Mesothelial cell of epicardium (in vitro differentiated cells): ENCODE results near the gene DDX17. TPM values are rescaled to one million over a fixed set of nuclear protein-coding genes. Genes with fewer than 3 reads are reported as not detected.
A peak's percentile ranks its signal among the peaks of the same experiment; 100 is the strongest.

Source experiments
- DNase-seq, 2 experiments: peaks; one replicate each; pipeline ENCODE4 v3.0.0; 2021; ENCODE audit warnings: low spot score in 2 of 2; ENCODE audit not compliant: unreplicated experiment in 2 of 2
- H3K27ac Mint-ChIP-seq: 2 replicates; pipeline ENCODE4 v1.8.0; 2021; ENCODE audit warnings: mixed read lengths
- H3K27me3 Mint-ChIP-seq: 2 replicates; pipeline ENCODE4 v1.8.0; 2021; ENCODE audit warnings: low read depth, mixed read lengths
- H3K36me3 Mint-ChIP-seq: 2 replicates; pipeline ENCODE4 v1.8.0; 2021; ENCODE audit warnings: mixed read lengths
- H3K4me1 Mint-ChIP-seq: 2 replicates; pipeline ENCODE4 v1.8.0; 2021; ENCODE audit warnings: mixed read lengths
- H3K4me3 Mint-ChIP-seq: 2 replicates; pipeline ENCODE4 v1.8.0; 2021; ENCODE audit warnings: mild to moderate bottlenecking, moderate library complexity, mixed read lengths
- H3K9me3 Mint-ChIP-seq: 2 replicates; pipeline ENCODE4 v1.8.0; 2021; ENCODE audit warnings: mixed read lengths
- total RNA-seq: library from RNA; stranded (reverse); gene quantifications from 3 replicates; pipeline ENCODE4 v1.2.1, GENCODE V29; 2021
- TF ChIP-seq, protein P1 (sequence below): fragments of 200-600 bp; sonication (generic); IDR thresholded peaks from one replicate; pipeline ENCODE4 v1.5.0; 2021; ENCODE audit warnings: antibody characterized with exemption; ENCODE audit not compliant: unreplicated experiment

Gene DDX17
- total RNA-seq, 1 donor from 2014 or later: 717 TPM

DNA sequence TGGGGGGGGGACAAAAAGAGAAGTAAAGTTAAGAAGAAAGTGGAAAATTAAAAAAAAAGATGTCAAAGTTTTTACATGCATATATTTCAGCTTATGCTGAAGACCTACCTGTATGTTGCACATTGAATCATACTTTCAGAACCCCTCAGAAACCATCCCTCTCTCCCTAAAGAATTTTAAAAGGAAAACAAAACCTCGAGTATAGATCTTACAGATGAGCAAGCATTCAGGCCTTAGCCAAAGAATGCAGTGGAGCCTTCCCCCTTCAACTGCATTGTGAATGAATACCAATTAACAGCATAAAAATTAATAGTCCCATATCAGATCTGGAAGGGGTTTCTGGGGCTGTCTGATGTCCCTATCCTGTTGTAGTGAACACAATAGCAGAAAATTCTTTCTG is 21.9 kb downstream of the DDX17 start:
- H3K36me3 Mint-ChIP-seq: peaks cover 51% of the 10 kb centered on the region
- no peak for DNase-seq
- no peaks in the 10 kb centered on the region for H3K9me3 Mint-ChIP-seq
- H3K27ac Mint-ChIP-seq: peak overlapping the region; percentile 61
- H3K27me3 Mint-ChIP-seq: no peaks in the 10 kb centered on the region
- H3K4me1 Mint-ChIP-seq: no peaks in the 10 kb centered on the region
- H3K4me3 Mint-ChIP-seq: no peak overlapping the region
- TF ChIP-seq, protein P1, sequence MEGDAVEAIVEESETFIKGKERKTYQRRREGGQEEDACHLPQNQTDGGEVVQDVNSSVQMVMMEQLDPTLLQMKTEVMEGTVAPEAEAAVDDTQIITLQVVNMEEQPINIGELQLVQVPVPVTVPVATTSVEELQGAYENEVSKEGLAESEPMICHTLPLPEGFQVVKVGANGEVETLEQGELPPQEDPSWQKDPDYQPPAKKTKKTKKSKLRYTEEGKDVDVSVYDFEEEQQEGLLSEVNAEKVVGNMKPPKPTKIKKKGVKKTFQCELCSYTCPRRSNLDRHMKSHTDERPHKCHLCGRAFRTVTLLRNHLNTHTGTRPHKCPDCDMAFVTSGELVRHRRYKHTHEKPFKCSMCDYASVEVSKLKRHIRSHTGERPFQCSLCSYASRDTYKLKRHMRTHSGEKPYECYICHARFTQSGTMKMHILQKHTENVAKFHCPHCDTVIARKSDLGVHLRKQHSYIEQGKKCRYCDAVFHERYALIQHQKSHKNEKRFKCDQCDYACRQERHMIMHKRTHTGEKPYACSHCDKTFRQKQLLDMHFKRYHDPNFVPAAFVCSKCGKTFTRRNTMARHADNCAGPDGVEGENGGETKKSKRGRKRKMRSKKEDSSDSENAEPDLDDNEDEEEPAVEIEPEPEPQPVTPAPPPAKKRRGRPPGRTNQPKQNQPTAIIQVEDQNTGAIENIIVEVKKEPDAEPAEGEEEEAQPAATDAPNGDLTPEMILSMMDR: no peak

DNA sequence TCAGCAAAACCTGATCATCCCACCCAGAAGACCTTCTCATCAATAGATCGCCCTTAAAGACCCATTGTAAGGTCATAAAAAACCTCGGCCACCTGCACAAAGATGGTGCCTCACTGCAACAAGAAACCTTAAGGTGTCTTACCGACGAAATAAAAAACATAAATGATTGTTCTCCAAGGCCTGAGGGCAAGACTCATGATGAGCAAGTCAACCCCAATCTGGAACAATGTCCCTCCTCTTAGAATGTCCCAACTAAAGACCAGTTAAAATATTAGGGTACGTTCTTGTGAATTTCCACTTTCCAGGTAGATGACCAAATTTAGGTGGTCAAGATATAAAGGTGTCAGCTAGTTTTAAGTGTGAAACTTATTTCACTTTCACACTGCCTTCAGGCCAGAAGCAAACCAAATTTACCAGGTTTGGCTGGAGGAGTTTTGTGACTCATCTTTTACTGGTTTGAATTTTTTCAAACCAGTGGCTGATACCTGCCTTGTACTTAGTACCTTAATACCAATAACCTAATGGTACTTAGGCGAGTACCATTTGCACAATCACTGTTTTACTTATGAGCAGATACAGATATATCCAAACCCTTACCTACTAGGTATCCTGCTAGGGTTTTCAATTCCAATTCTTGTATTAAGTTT is 23.3 kb downstream of the DDX17 start:
- H3K27me3 Mint-ChIP-seq: no peaks in the 10 kb centered on the region
- no peak overlapping the region for H3K27ac Mint-ChIP-seq
- H3K36me3 Mint-ChIP-seq: peaks cover 47% of the 10 kb centered on the region
- H3K4me3 Mint-ChIP-seq: no peak overlapping the region
- H3K4me1 Mint-ChIP-seq: no peaks in the 10 kb centered on the region
- DNase-seq: no peak
- TF ChIP-seq, protein P1: no peak
- no peaks in the 10 kb centered on the region for H3K9me3 Mint-ChIP-seq

GRCh38 chr22:38481871-38482332 is 24.2 kb downstream of the DDX17 start:
- H3K4me3 Mint-ChIP-seq: no peak overlapping the region
- H3K4me1 Mint-ChIP-seq: no peaks in the 10 kb centered on the region
- H3K27me3 Mint-ChIP-seq: no peaks in the 10 kb centered on the region
- no peak overlapping the region for H3K27ac Mint-ChIP-seq
- H3K36me3 Mint-ChIP-seq: peaks cover 48% of the 10 kb centered on the region
- TF ChIP-seq, protein P1: no peak
- no peaks in the 10 kb centered on the region for H3K9me3 Mint-ChIP-seq
- DNase-seq: no peak

GRCh38 chr22:38481162-38481870 is 24.8 kb downstream of the DDX17 start:
- Mint-ChIP-seq H3K4me1 (no peaks in the 10 kb centered on the region), H3K4me3 (no peak overlapping the region), H3K36me3 (peaks cover 42% of the 10 kb centered on the region), H3K9me3 (no peaks in the 10 kb centered on the region), H3K27ac (peak overlapping the region; percentile 68), H3K27me3 (no peaks in the 10 kb centered on the region)
- no peak for DNase-seq
- TF ChIP-seq, protein P1: no peak

- H3K4me3 Mint-ChIP-seq: no peak overlapping the region
- peak overlapping the region; percentile 30 for H3K27ac Mint-ChIP-seq
- no peak for DNase-seq
- H3K27me3 Mint-ChIP-seq: no peaks in the 10 kb centered on the region
- peaks cover 32% of the 10 kb centered on the region for H3K36me3 Mint-ChIP-seq
- TF ChIP-seq, protein P1: no peak
- H3K4me1 Mint-ChIP-seq: no peaks in the 10 kb centered on the region
- no peaks in the 10 kb centered on the region for H3K9me3 Mint-ChIP-seq
Measured at GRCh38 chr22:38479096-38479837, 26.8 kb downstream of the DDX17 start.
